TTC549 (cell line): ENCODE measurements around the gene MYT1.

Experiments used
- FAIRE-seq: peaks from 2 replicates; lab custom pipeline; 2012; peaks lifted over from hg19 to GRCh38; lab: Jason Lieb, UNC

MYT1 gene

GRCh38 chr20:64140061-64140931 lies 24.0 kb upstream of the MYT1 start:
- no peak for FAIRE-seq

GRCh38 chr20:64140956-64141355 lies 23.3 kb upstream of the MYT1 start:
- no peak for FAIRE-seq

DNA sequence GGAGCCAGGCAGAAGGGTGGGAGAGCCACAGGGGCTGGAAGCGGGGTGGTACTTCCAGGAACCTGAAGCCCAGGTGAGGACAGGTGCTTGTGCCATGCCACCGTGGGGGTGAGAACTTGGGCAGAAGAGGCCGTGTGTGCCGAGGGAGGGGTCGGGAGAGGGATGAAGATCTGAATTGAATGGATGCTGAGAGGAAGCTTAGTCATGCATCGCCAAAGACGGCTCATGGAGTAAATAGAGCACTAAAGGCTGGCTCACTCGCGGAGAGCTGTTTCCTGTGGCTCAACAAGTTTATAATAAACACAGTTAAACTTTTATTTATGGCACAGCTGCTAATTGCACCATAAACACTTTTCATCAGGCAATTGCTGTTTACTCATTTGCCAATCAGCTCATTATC lies 21.7 kb upstream of the MYT1 start:
- no peak for FAIRE-seq

DNA sequence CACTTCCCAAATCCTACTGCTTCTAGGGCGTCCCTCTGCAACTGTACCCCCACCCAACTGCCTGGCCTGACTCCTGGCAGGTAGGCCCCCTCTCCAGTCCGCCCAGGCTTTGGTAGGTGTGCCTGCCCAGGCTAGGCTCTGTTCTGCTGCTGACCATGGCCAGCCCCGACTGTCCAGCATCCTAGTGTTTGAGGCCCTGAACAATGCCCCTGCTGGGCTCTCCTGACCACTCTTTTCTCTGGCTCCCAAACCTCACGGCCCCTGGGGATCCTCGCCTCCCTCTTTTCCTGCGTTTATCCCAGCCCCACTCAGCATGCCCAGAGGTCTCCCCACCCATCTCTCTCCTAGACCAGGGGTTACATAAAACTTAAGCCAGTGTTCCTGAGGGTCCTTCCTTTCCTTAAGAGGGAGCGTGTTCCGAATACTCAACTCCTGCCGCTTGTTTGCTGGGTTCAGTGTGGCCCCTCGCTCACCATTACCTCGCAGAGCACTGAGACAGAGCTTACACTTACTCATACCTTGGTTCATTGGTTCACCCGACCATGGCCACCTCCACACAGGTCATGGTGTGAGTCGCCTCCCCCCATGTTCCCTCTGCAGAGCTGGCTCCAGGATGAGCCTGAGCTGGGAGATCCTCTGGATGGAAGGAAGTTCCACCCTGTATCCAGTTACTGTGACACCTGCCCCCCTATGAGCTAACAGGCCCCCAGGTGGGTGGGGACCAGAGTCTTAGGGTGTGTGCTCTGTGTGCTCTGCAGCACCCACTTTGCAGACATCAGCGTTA lies 21.0 kb upstream of the MYT1 start:
- no peak for FAIRE-seq

DNA sequence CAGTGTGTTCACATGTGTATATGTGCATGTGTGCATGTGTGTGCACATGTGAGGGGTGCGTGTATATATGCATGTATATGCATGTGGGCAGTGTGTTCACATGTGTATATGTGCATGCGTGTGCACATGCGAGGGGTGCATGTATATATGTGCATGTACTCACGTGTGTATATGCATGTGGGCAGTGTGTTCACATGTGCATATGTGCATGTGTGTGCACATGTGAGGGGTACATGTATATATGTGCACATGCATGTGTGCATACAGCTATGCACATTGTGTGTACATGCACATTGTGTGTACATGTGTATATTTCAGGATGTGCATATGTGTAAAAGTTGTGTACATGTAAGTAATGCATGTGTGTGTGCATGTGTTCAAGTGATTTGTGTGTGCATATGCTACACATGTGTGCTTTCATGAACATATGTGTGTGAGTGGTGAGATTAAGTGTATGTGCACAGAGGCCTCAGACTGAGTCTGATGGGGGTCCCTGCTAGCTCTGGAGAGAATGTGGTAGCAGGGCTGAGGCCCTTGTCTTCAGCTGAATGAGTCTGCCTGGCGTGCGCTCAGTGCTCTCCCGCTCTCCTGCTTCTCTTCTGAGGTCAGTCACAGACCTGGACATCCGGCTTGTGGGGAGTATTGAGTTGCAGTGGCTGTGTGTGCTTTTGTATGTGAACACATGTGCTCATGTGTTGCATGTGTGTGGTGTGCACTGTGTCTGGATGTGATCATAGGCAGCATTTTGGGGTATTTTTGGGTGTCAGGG lies 19.9 kb upstream of the MYT1 start:
- FAIRE-seq = no peak

DNA sequence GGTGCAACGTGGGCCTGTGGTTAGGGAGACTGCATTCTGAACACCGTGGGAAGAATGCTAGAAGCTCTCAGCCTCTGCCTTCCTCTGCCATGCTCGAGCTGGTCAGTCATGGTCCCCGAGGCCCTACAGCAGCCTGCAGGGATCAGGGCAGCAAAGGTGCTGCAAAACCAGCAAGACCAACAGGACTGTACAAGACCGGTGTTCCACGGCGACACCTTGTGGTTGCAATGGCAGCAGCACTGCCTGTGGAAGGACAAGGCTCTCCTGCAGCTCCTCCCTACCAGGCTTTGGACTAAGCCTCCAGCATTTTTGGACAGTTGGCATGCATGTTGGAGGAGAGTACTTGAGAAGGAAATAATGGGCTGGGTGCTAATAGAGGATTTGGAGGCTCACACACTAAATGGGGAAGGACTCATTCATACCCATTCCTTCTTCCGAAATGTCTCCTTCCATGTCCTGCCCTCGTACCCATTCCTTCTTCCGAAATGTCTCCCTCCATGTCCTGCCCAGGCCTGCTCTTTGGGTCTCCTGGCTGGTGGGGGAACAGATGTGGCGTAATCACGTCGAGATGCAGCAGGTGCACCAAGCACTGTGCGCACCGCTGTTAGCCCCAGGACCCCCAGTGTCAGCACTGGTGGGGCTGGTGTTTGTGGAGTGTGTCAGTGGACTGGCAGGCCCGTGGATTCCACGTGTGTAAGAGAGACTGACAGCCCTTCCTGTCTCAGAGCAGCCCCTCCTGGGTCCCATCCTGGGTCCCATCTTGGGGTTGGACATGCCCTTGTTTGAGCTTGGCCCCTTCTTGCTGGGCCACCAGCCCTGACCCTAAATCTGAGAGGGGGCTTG lies 18.6 kb upstream of the MYT1 start:
- no peak for FAIRE-seq

- FAIRE-seq = no peak
Observed at GRCh38 chr20:64146301-64146935, 17.8 kb upstream of the MYT1 start.

GRCh38 chr20:64146936-64147477 lies 17.2 kb upstream of the MYT1 start:
- FAIRE-seq = no peak

- no peak for FAIRE-seq
Observed at GRCh38 chr20:64148581-64148980, 15.7 kb upstream of the MYT1 start.

GRCh38 chr20:64149141-64149540 lies 15.1 kb upstream of the MYT1 start:
- FAIRE-seq = no peak

- no peak for FAIRE-seq
Observed at GRCh38 chr20:64149809-64150560, 14.3 kb upstream of the MYT1 start.

GRCh38 chr20:64150756-64151632 lies 13.3 kb upstream of the MYT1 start:
- no peak for FAIRE-seq

DNA sequence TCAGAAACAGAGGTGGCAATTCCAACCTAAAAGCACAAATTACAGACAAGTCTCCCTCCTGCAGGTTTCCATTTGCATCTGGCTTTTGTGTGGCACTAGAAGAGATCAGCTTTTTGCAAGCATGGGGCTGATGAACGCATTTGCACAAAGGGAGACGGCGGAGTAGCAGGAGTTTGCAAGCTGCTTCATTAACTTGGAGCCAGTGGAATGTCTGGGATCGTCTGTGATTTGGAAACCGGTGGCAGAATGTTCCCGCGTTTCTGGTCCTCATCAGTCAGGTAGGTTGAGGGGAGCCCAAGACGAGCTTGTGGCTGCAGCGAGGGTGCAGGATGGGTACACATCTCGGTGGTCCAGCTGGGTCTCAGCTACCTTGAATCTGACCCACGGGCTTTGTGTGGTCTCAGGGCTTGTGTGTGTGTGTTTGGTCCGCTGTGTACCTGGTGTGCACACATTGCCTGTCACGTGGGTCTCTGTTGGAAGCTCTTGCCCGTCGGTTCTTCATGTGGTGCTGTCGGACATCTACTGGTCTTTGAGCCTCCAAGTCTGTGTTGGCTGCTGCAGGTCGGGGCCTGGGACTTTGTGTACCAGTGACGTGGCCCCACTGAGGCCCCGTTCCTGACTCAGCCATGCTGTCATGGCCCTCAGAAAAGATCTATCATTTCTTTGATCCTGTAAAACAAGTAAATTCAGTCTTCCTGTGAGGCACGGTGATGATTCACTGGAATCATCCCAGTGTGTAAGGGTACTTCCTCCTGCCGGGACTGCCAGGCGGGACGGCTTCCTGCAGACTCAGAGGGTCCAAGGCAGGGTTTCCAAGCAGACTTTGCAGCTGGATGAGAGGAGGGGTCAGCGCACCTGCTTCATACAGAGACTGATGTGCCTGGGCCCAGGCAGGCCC lies 12.4 kb upstream of the MYT1 start:
- no peak for FAIRE-seq

- no peak for FAIRE-seq
Observed at GRCh38 chr20:64152906-64153305, 11.3 kb upstream of the MYT1 start.

DNA sequence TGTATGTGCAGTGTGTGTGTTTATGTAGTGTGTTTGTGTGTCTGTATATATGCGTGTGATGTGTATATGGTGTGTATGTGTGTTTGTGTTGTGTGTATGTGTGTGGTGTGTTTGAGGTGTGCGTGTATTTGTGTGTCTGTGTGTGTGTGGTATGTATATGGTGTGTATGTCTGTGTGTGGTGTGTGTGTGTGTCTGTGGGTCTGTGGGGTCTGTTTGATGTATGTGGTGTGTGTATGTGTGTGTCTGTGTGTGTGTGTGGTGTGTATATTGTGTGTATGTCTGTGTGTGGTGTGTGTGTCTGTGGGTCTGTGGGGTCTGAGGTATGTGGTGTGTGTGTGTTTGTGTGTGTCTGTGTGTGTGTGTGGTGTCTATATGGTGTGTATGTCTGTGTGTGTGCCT lies 10.8 kb upstream of the MYT1 start:
- no peak for FAIRE-seq

GRCh38 chr20:64153861-64154589 lies 10.2 kb upstream of the MYT1 start:
- no peak for FAIRE-seq

DNA sequence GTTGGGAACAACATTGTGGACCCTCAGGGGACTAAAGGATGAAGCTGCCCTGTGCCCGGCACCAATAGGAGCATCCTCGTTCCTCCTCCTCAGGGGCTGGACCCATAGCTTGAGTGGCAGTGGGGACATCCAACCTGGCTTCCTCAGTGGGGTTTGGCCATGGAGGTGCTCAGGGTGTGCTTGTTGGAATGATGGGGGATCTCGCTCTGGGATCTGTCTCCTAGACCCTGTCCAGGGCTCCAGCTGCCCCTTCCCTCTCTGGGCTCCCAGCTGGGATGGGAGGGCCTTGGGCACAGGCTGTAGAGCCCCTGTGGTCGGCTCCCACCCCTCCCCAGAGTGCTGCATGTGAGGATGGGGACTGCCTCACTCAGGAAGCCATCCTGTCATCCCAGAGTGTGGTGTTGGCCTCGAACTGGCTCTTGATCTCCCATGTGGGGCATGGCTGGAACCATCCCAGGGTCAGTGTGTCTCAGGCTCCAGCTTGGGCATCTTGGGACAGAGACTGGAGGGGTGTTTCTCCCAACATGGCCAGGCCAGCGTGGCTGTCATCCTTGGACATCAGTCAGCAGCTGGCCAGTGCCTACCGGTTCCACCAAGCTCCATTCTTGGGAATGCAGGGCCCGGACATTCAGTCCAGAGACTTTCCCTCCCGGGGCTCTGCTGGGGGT lies 9.5 kb upstream of the MYT1 start:
- FAIRE-seq = no peak
